Immature natural killer cell (primary cell): Measurements from ENCODE around the gene NDUFV1. TPM values are rescaled to one million over a fixed set of nuclear protein-coding genes. Genes with fewer than 3 reads are reported as not detected.
A peak's percentile ranks its signal among the peaks of the same experiment; 100 is the strongest.
"Not testable (repeated sequence)": the region's sequence is repeated elsewhere in the genome, so short reads cannot be mapped to it uniquely, and the experiment has no call there.

Source experiments
- DNase-seq, 3 donors: peaks; one replicate each; pipeline ENCODE4 v3.0.0; 2022; ENCODE audit warnings: mixed read lengths in 1 of 3
- H3K27ac Mint-ChIP-seq, 6 donors: one replicate each; pipeline ENCODE4 v1.8.0; 2020; ENCODE audit warnings: mixed read lengths in 6 of 6, mild to moderate bottlenecking in 5 of 6, inconsistent platforms in 4 of 6, moderate library complexity in 3 of 6
- H3K27me3 Mint-ChIP-seq, 3 donors: one replicate each; pipeline ENCODE4 v1.8.0; 2020 to 2021; ENCODE audit warnings: low read depth in 3 of 3, mild to moderate bottlenecking in 3 of 3, mixed read lengths in 3 of 3, moderate library complexity in 3 of 3, inconsistent platforms in 1 of 3
- H3K36me3 Mint-ChIP-seq, 3 donors: one replicate each; pipeline ENCODE4 v1.8.0; 2020; ENCODE audit warnings: mixed read lengths in 3 of 3, inconsistent platforms in 2 of 3, mild to moderate bottlenecking in 2 of 3
- H3K4me1 Mint-ChIP-seq, 2 donors: one replicate each; pipeline ENCODE4 v1.8.0; 2020; ENCODE audit warnings: inconsistent platforms in 2 of 2, mild to moderate bottlenecking in 2 of 2, mixed read lengths in 2 of 2, moderate library complexity in 1 of 2
- H3K4me3 Mint-ChIP-seq, 5 donors: one replicate each; pipeline ENCODE4 v1.8.0; 2020; ENCODE audit warnings: mild to moderate bottlenecking in 5 of 5, mixed read lengths in 5 of 5, inconsistent platforms in 3 of 5, moderate library complexity in 3 of 5
- H3K9me3 Mint-ChIP-seq, 6 donors: one replicate each; pipeline ENCODE4 v1.8.0; 2020; ENCODE audit warnings: mild to moderate bottlenecking in 6 of 6, mixed read lengths in 6 of 6, inconsistent platforms in 4 of 6, moderate library complexity in 3 of 6
- polyA plus RNA-seq, 3 donors: library from polyadenylated mRNA; unstranded; fragments of 300-500 nt; fragmentation: Illumina TruSeq; gene quantifications; one replicate each; pipeline ENCODE4 v1.2.3, GENCODE V29; 2021

NDUFV1 gene
- polyA plus RNA-seq, 3 donors from 2014 or later, result 173 to 261 (median 195) TPM

DNA sequence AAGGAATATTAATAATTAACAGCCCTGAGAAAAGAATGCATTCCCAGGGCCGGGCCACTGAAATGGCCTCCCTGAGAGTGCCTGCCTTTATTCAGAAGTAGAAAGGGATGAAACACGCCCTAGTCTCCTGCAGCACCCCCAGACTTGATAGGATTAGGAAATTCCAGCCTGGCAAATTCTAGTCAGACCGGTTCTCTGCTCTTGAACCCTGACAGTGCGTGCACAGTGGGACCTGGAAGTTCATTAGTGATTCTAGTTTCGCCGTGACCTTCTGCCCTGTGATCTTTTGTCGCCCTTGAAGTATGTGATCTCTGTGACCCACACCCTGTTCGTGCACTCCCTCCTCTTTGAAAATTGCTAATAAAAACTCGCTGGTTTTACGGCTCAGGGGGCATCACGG, 25.3 kb upstream of the NDUFV1 start:
- peaks cover 9 to 16% (median 11%) of the 10 kb centered on the region in 3 donors for H3K27me3 Mint-ChIP-seq
- peaks cover 0 to 2% (median 0%) of the 10 kb centered on the region in 3 donors for H3K36me3 Mint-ChIP-seq
- H3K4me1 Mint-ChIP-seq, result peaks cover 59 to 64% of the 10 kb centered on the region in 2 donors
- H3K27ac Mint-ChIP-seq, result peak overlapping the region in 3 of 6 donors; percentile 5 to 56 (median 11)
- no peaks in the 10 kb centered on the region for H3K9me3 Mint-ChIP-seq
- H3K4me3 Mint-ChIP-seq, result peak overlapping the region in 2 of 5 donors; percentile 11 to 30
- DNase-seq, result no peak

GRCh38 chr11:67582011-67582410, 24.7 kb upstream of the NDUFV1 start:
- peaks cover 0 to 8% (median 0%) of the 10 kb centered on the region in 3 donors for H3K36me3 Mint-ChIP-seq
- H3K27me3 Mint-ChIP-seq, result peaks cover 9 to 16% (median 11%) of the 10 kb centered on the region in 3 donors
- no peaks in the 10 kb centered on the region for H3K9me3 Mint-ChIP-seq
- H3K4me1 Mint-ChIP-seq, result peaks cover 60 to 67% of the 10 kb centered on the region in 2 donors
- peak overlapping the region; percentile 92 to 98 (median 94) for H3K4me3 Mint-ChIP-seq
- peak overlapping the region; percentile 85 to 96 (median 94) for H3K27ac Mint-ChIP-seq
- no peak for DNase-seq

- Mint-ChIP-seq H3K4me3 (peak within 1 kb of the TSS; percentile 92 to 98 (median 95)), H3K27me3 (peaks cover 9 to 15% (median 9%) of the 10 kb centered on the region in 3 donors), H3K36me3 (peaks cover 0 to 15% (median 0%) of the 10 kb centered on the region in 3 donors), H3K9me3 (no peaks in the 10 kb centered on the region), H3K27ac (peak within 1 kb of the TSS; percentile 87 to 96 (median 96)), H3K4me1 (peaks cover 60 to 67% of the 10 kb centered on the region in 2 donors)
- DNase-seq, result peak; percentile 83 to 85 (median 84)
Observed at GRCh38 chr11:67583247-67584204, 23.2 kb upstream of the NDUFV1 start, which contains the start of gene GSTP1. GSTP1 (plus strand) TSS chr11:67583812; CDS start chr11:67583844, 32 bp downstream.

DNA sequence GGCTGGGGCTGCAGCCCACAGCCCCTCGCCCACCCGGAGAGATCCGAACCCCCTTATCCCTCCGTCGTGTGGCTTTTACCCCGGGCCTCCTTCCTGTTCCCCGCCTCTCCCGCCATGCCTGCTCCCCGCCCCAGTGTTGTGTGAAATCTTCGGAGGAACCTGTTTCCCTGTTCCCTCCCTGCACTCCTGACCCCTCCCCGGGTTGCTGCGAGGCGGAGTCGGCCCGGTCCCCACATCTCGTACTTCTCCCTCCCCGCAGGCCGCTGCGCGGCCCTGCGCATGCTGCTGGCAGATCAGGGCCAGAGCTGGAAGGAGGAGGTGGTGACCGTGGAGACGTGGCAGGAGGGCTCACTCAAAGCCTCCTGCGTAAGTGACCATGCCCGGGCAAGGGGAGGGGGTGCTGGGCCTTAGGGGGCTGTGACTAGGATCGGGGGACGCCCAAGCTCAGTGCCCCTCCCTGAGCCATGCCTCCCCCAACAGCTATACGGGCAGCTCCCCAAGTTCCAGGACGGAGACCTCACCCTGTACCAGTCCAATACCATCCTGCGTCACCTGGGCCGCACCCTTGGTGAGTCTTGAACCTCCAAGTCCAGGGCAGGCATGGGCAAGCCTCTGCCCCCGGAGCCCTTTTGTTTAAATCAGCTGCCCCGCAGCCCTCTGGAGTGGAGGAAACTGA, 22.4 kb upstream of the NDUFV1 start:
- Mint-ChIP-seq H3K27me3 (peaks cover 6 to 15% (median 9%) of the 10 kb centered on the region in 3 donors), H3K4me3 (peak overlapping the region; percentile 71 to 85 (median 74)), H3K27ac (peak overlapping the region; percentile 49 to 89 (median 80)), H3K36me3 (peaks cover 0 to 15% (median 0%) of the 10 kb centered on the region in 3 donors), H3K9me3 (no peaks in the 10 kb centered on the region), H3K4me1 (peaks cover 56 to 62% of the 10 kb centered on the region in 2 donors)
- DNase-seq, result peak in 2 of 3 donors; percentile 24 to 32

- peaks cover 6 to 15% (median 9%) of the 10 kb centered on the region in 3 donors for H3K27me3 Mint-ChIP-seq
- H3K27ac Mint-ChIP-seq, result peak overlapping the region; percentile 49 to 88 (median 80)
- H3K4me3 Mint-ChIP-seq, result peak overlapping the region; percentile 71 to 85 (median 74)
- peaks cover 48 to 53% of the 10 kb centered on the region in 2 donors for H3K4me1 Mint-ChIP-seq
- DNase-seq, result no peak
- peaks cover 0 to 15% (median 0%) of the 10 kb centered on the region in 3 donors for H3K36me3 Mint-ChIP-seq
- H3K9me3 Mint-ChIP-seq, result no peaks in the 10 kb centered on the region
Observed at GRCh38 chr11:67584881-67585873, 21.6 kb upstream of the NDUFV1 start.

DNA sequence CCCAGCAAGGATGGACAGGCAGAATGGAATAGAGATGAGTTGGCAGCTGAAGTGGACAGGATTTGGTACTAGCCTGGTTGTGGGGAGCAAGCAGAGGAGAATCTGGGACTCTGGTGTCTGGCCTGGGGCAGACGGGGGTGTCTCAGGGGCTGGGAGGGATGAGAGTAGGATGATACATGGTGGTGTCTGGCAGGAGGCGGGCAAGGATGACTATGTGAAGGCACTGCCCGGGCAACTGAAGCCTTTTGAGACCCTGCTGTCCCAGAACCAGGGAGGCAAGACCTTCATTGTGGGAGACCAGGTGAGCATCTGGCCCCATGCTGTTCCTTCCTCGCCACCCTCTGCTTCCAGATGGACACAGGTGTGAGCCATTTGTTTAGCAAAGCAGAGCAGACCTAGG, 20.8 kb upstream of the NDUFV1 start:
- Mint-ChIP-seq H3K4me1 (peaks cover 45 to 46% of the 10 kb centered on the region in 2 donors), H3K36me3 (peaks cover 0 to 15% (median 0%) of the 10 kb centered on the region in 3 donors), H3K27me3 (peaks cover 6 to 15% (median 8%) of the 10 kb centered on the region in 3 donors), H3K4me3 (peak overlapping the region in 3 of 5 donors; percentile 49 to 72 (median 64)), H3K27ac (peak overlapping the region; percentile 49 to 88 (median 80)), H3K9me3 (no peaks in the 10 kb centered on the region)
- no peak for DNase-seq

GRCh38 chr11:67586568-67587250, 20.0 kb upstream of the NDUFV1 start:
- H3K4me1 Mint-ChIP-seq, result peaks cover 37 to 38% of the 10 kb centered on the region in 2 donors
- no peak for DNase-seq
- no peaks in the 10 kb centered on the region for H3K9me3 Mint-ChIP-seq
- H3K4me3 Mint-ChIP-seq, result no peak overlapping the region
- peak overlapping the region; percentile 66 to 86 (median 71) for H3K27ac Mint-ChIP-seq
- H3K36me3 Mint-ChIP-seq, result peaks cover 0 to 15% (median 0%) of the 10 kb centered on the region in 3 donors
- H3K27me3 Mint-ChIP-seq, result peaks cover 6 to 15% (median 8%) of the 10 kb centered on the region in 3 donors

DNA sequence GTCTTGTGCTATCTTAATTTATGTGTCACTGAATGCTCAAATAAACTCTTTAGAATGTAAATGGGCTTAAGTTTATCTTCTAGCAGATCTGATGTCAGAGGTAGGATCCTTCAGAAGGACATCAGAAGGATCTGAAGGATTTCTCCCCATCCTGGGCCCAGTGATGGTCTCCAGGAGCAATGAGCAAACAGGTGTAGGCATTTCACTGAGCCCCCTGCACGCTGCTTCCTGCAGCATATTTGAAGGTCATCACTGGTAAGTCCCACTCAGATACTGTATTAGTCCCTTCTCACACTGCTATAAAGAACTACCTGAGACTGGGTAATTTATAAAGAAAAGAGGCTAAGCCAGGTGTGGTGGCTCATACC, 18.6 kb upstream of the NDUFV1 start:
- no peak for DNase-seq
- peaks cover 0 to 15% (median 0%) of the 10 kb centered on the region in 3 donors for H3K36me3 Mint-ChIP-seq
- H3K4me1 Mint-ChIP-seq, result peaks cover 24 to 25% of the 10 kb centered on the region in 2 donors
- H3K4me3 Mint-ChIP-seq, result no peak overlapping the region
- no peaks in the 10 kb centered on the region for H3K9me3 Mint-ChIP-seq
- H3K27ac Mint-ChIP-seq, result peak overlapping the region in 4 of 6 donors; percentile 57 to 81 (median 68)
- H3K27me3 Mint-ChIP-seq, result peaks cover 2 to 11% (median 2%) of the 10 kb centered on the region in 3 donors

GRCh38 chr11:67588899-67589415, 17.8 kb upstream of the NDUFV1 start:
- not testable (repeated sequence) for DNase-seq, H3K27me3 Mint-ChIP-seq, H3K4me3 Mint-ChIP-seq, H3K9me3 Mint-ChIP-seq
- Mint-ChIP-seq H3K27ac (peak overlapping the region in 1 of 6 donors; percentile 20), H3K4me1 (peaks cover 20 to 23% of the 10 kb centered on the region in 2 donors), H3K36me3 (peaks cover 0 to 15% (median 0%) of the 10 kb centered on the region in 3 donors)

- Mint-ChIP-seq H3K27me3 (no peaks in the 10 kb centered on the region), H3K4me1 (peaks cover 0 to 8% of the 10 kb centered on the region in 2 donors), H3K27ac (no peak overlapping the region), H3K36me3 (peaks cover 0 to 2% (median 0%) of the 10 kb centered on the region in 3 donors), H3K9me3 (no peaks in the 10 kb centered on the region), H3K4me3 (no peak overlapping the region)
- DNase-seq, result no peak
Observed at GRCh38 chr11:67592880-67593564, 13.7 kb upstream of the NDUFV1 start.

- H3K27ac Mint-ChIP-seq, result no peak overlapping the region
- no peaks in the 10 kb centered on the region for H3K36me3 Mint-ChIP-seq
- H3K4me1 Mint-ChIP-seq, result peaks cover 0 to 9% of the 10 kb centered on the region in 2 donors
- H3K27me3 Mint-ChIP-seq, result no peaks in the 10 kb centered on the region
- no peaks in the 10 kb centered on the region for H3K9me3 Mint-ChIP-seq
- no peak for DNase-seq
- no peak overlapping the region for H3K4me3 Mint-ChIP-seq
Observed at GRCh38 chr11:67593565-67593905, 13.2 kb upstream of the NDUFV1 start.
